K562 (cell line): ENCODE results near the gene RNU1-4. TPM values are rescaled to one million over a fixed set of nuclear protein-coding genes. Genes with fewer than 3 reads are reported as not detected.
"Not testable (repeated sequence)": the region's sequence is repeated elsewhere in the genome, so short reads cannot be mapped to it uniquely, and the experiment has no call there.

Source experiments
- ATAC-seq: fragments of 200-7000 bp; cut with Tn5 transposase; 3 replicates; pipeline ENCODE4 v1.9.1; 2020; ENCODE audit warnings: moderate library complexity
- BruUV-seq: library from RNA; stranded (reverse); fragments of 400-500 nt; replicated peaks from 2 replicates; lab custom pipeline; 2021; lab: Mats Ljungman, UMichigan
- CTCF ChIA-PET: fragments of 300-600 bp; formaldehyde crosslinking; extraction: SDS; loops from one replicate; lab custom pipeline; 2021; ENCODE audit warnings: low intra/inter-chr PET ratio; lab: Yijun Ruan, JAX
- POLR2A ChIA-PET: fragments of 300-600, 350-650 bp; sonication (Branson Sonifier 250); formaldehyde crosslinking; extraction: SDS; loops from one replicate; lab custom pipeline; 2021; ENCODE audit warnings: antibody characterized with exemption, inconsistent platforms; lab: Yijun Ruan, JAX
- DNase-seq, 4 experiments: peaks; one replicate each; pipeline versions ENCODE4 v3.0.0 to v3.0.0-alpha.2; 2011 to 2018; ENCODE audit warnings: low spot score in 3 of 4, mixed read lengths in 3 of 4; ENCODE audit errors: extremely low read depth in 1 of 4
- FAIRE-seq: peaks from 2 replicates; lab custom pipeline; 2011; peaks lifted over from hg19 to GRCh38; lab: Jason Lieb, UNC
- H2AFZ ChIP-seq: 2 replicates; pipeline ENCODE4 v1.6.0; 2011; ENCODE audit warnings: low read depth, low read length, control low read depth, inconsistent platforms
- H3K27ac ChIP-seq: fragments of 200-600 bp; 3 replicates; pipeline ENCODE4 v1.8.0; 2011; ENCODE audit warnings: low read depth, mild to moderate bottlenecking, control low read depth, inconsistent platforms, low read length, moderate library complexity, mixed read lengths; ENCODE audit errors: extremely low read depth
- H3K27me3 ChIP-seq, 2 experiments: fragments of 300-600 bp in 1 of 2; 2 replicates in 1 of 2; 3 replicates in 1 of 2; pipeline versions ENCODE4 v1.6.0 to v1.8.0; 2011; ENCODE audit warnings: inconsistent platforms in 2 of 2, low read length in 2 of 2, mild to moderate bottlenecking in 1 of 2, mixed read lengths in 1 of 2, moderate library complexity in 1 of 2; ENCODE audit not compliant: control insufficient read depth in 2 of 2, insufficient read depth in 2 of 2
- H3K36me3 ChIP-seq: fragments of 300-600 bp; 3 replicates; pipeline ENCODE4 v1.8.0; 2011; ENCODE audit warnings: mild to moderate bottlenecking, low read length, inconsistent platforms; ENCODE audit not compliant: control insufficient read depth, insufficient read depth
- H3K4me1 ChIP-seq, 2 experiments: fragments of 200-600 bp in 1 of 2; replicated peaks in 1 of 2; 2 replicates in 1 of 2; 3 replicates in 1 of 2; pipeline versions ENCODE4 v1.5.1 to v1.8.0; 2011; ENCODE audit warnings: inconsistent platforms in 2 of 2, low read length in 2 of 2, mild to moderate bottlenecking in 1 of 2, mixed read lengths in 1 of 2, moderate library complexity in 1 of 2; ENCODE audit not compliant: control insufficient read depth in 2 of 2, insufficient read depth in 2 of 2
- H3K4me2 ChIP-seq: 2 replicates; pipeline ENCODE4 v1.6.1; 2011; ENCODE audit warnings: low read length, control low read depth, inconsistent platforms, mixed read lengths; ENCODE audit not compliant: insufficient read depth
- H3K4me3 ChIP-seq: fragments of 200-600 bp; sonication (generic), shearing (Covaris generic); 2 replicates; pipeline ENCODE4 v1.5.1; 2016; ENCODE audit warnings: control low read depth, inconsistent platforms
- H3K79me2 ChIP-seq: fragments of 200-600 bp; 3 replicates; pipeline ENCODE4 v1.8.0; 2011; ENCODE audit warnings: low read length, inconsistent platforms; ENCODE audit not compliant: control insufficient read depth, insufficient read depth
- H3K9ac ChIP-seq, 2 experiments: 2 replicates each; pipeline versions ENCODE4 v1.6.0 to v1.6.1; 2011; ENCODE audit warnings: low read depth in 2 of 2, low read length in 2 of 2, control low read depth in 1 of 2, inconsistent platforms in 1 of 2, mild to moderate bottlenecking in 1 of 2, mixed read lengths in 1 of 2; ENCODE audit not compliant: insufficient read depth in 1 of 2
- H3K9me1 ChIP-seq: one replicate; pipeline ENCODE4 v1.6.0; 2011; ENCODE audit warnings: inconsistent platforms, mild to moderate bottlenecking, low read length, moderate library complexity; ENCODE audit not compliant: control insufficient read depth, insufficient read depth
- H3K9me3 ChIP-seq: replicated peaks from 2 replicates; pipeline ENCODE4 v1.5.1; 2011; ENCODE audit warnings: low read depth, low read length, inconsistent platforms; ENCODE audit not compliant: control insufficient read depth, insufficient read depth
- H4K20me1 ChIP-seq: replicated peaks from 2 replicates; pipeline ENCODE4 v1.6.1; 2011; ENCODE audit warnings: low read length, inconsistent platforms, mixed read lengths; ENCODE audit not compliant: control insufficient read depth, insufficient read depth
- WGBS: fragments of 100-300 bp; shearing (Covaris generic); methylation state at CpG from one replicate; pipeline ENCODE4 v1.1.6; 2016; ENCODE audit warnings: low coverage, mixed read lengths; ENCODE audit not compliant: insufficient coverage; ENCODE audit errors: missing lambda C conversion rate; 5-methylcytosine and 5-hydroxymethylcytosine counted together
- in situ Hi-C: fragments of 300-500 bp; cut with MboI; formaldehyde crosslinking; loops from 4 replicates; pipeline ENCODE4 v1.15.0; 2018; ENCODE audit warnings: inconsistent platforms, mixed read lengths
- intact Hi-C: fragments of 100-400 bp; cut with micrococcal nuclease; formaldehyde crosslinking; loops from 2 replicates; pipeline ENCODE4 v1.14.2; 2022
- polyA plus RNA-seq, 8 experiments: library from polyadenylated mRNA; depleted of rRNA in 4 of 8; stranded (reverse) in 5 of 8; unstranded in 3 of 8; fragments of >200 nt; fragmentation: Nextera tagmentation in 2 of 8; fragmentation: Illumina TruSeq in 1 of 8; extraction: Ambion mirVana in 2 of 8; extraction: Trizol in 1 of 8; gene quantifications; 2 replicates each; pipeline versions ENCODE4 v1.2.1 to v1.2.3, GENCODE V29; 2011 to 2014; ENCODE audit warnings: inconsistent platforms in 1 of 8, missing spikeins in 1 of 8
- total RNA-seq, 7 experiments: library from RNA; depleted of rRNA in 6 of 7; stranded (reverse); fragments of >200 nt in 6 of 7; fragmentation: Illumina TruSeq in 2 of 7; extraction: Trizol in 2 of 7; gene quantifications; 2 replicates each; pipeline versions ENCODE4 v1.2.1 to v1.2.3, GENCODE V29; 2011 to 2021; ENCODE audit warnings: low replicate concordance in 1 of 7

Gene RNU1-4
- total and polyA plus RNA-seq, 9 of the 15 experiments (the other 6 are each of a cell fraction or from before 2014, with no cell fraction given): under 0.01 to 32,823 (median 2,538) TPM; not detected in 4

- H3K36me3 ChIP-seq, intact Hi-C loops, H3K4me2 ChIP-seq, H3K9me3 ChIP-seq, H3K27me3 ChIP-seq, H3K79me2 ChIP-seq, BruUV-seq, H3K9me1 ChIP-seq, POLR2A ChIA-PET, in situ Hi-C loops, H3K9ac ChIP-seq, H3K4me3 ChIP-seq, CTCF ChIA-PET, H2AFZ ChIP-seq, ATAC-seq, DNase-seq, FAIRE-seq, H4K20me1 ChIP-seq, H3K4me1 ChIP-seq, H3K27ac ChIP-seq: not testable (repeated sequence)
- no CpG with 5 or more reads among the region's 3 CpGs for WGBS
These were observed 12.5 kb downstream of the RNU1-4 start for GRCh38 chr1:16752770-16753169.

- no CpG with 5 or more reads among the region's 1 CpG for WGBS
- H3K27ac ChIP-seq, H3K79me2 ChIP-seq, POLR2A ChIA-PET, H2AFZ ChIP-seq, in situ Hi-C loops, H3K4me1 ChIP-seq, H3K9me1 ChIP-seq, H3K36me3 ChIP-seq, FAIRE-seq, H3K27me3 ChIP-seq, DNase-seq, H3K9me3 ChIP-seq, H3K4me3 ChIP-seq, H3K4me2 ChIP-seq, CTCF ChIA-PET, intact Hi-C loops, BruUV-seq, H3K9ac ChIP-seq, H4K20me1 ChIP-seq: not testable (repeated sequence)
- peak; percentile 45 for ATAC-seq
These were observed 15.1 kb downstream of the RNU1-4 start for GRCh38 chr1:16755385-16755784.

GRCh38 chr1:16755932-16756331 is 15.6 kb downstream of the RNU1-4 start:
- H4K20me1 ChIP-seq, H3K9ac ChIP-seq, H3K27me3 ChIP-seq, H3K9me3 ChIP-seq, intact Hi-C loops, H3K27ac ChIP-seq, H3K4me2 ChIP-seq, DNase-seq, POLR2A ChIA-PET, H2AFZ ChIP-seq, ATAC-seq, H3K4me3 ChIP-seq, in situ Hi-C loops, BruUV-seq, H3K4me1 ChIP-seq, CTCF ChIA-PET, FAIRE-seq, H3K79me2 ChIP-seq, H3K36me3 ChIP-seq, H3K9me1 ChIP-seq: not testable (repeated sequence)
- 6% methylated on average over 2 of the region's 2 CpGs for WGBS

- H3K36me3 ChIP-seq, H3K4me3 ChIP-seq, POLR2A ChIA-PET, CTCF ChIA-PET, H4K20me1 ChIP-seq, FAIRE-seq, intact Hi-C loops, in situ Hi-C loops, H3K9me1 ChIP-seq, H3K27ac ChIP-seq, H3K4me2 ChIP-seq, H3K4me1 ChIP-seq, H3K79me2 ChIP-seq, H3K27me3 ChIP-seq, BruUV-seq, H3K9ac ChIP-seq, DNase-seq, H2AFZ ChIP-seq, H3K9me3 ChIP-seq: not testable (repeated sequence)
- ATAC-seq: peak; percentile 85
- no CpG with 5 or more reads among the region's 6 CpGs for WGBS
These were observed 17.3 kb downstream of the RNU1-4 start for GRCh38 chr1:16757574-16757973.
